Measurements from ENCODE around the gene TP53BP1. TPM values are rescaled to one million over a fixed set of nuclear protein-coding genes. Genes with fewer than 3 reads are reported as not detected.

Gene TP53BP1
- total and polyA plus RNA-seq, 4 donors, result 2.7 to 12.0 (median 7.3) TPM

DNA sequence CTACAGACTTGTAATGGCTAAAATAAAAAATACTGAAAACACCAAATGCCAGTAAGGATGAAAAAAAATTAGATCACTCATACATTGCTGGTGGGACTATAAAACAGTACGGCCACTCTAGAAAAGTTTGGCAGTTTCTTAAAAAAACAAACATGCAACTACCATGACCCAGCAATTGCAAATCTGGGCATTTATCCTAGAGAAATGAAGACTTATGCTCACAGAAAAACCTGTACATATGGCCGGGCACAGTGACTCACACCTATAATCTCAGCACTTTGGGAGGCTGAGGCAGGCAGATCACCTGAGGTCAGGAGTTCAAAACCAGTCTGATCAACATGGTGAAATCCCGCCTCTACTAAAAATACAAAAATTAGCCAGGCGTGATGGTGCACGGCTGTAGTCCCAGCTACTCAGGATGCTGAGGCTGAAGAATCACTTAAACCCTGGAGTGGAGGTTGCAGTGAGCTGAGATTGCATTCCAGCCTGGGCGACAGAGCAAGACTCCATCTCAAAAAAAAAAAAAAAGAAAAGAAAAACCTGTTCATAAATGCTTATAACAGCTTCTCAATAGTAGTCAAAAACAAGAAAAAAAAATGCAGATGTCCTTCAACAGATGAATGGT lies 5.6 kb downstream of the TP53BP1 start:
- no peak overlapping the region for H3K9ac ChIP-seq (ENCODE audit: low read depth in 1 of 2, low read length in 2 of 2)
- H3K27ac ChIP-seq (ENCODE audit: low read depth in 1 of 2, low read length in 2 of 2), result no peak overlapping the region
- 94% methylated on average over 6 of the region's 6 CpGs for WGBS
- peaks cover 0 to 3% (median 3%) of the 10 kb centered on the region in 4 donors for H3K36me3 ChIP-seq (ENCODE audit: control insufficient read depth in 4 of 4, insufficient read depth in 3 of 4, low read depth in 1 of 4, low read length in 3 of 4)
- no peak overlapping the region for H3K4me3 ChIP-seq (ENCODE audit: low read depth in 1 of 3, low read length in 3 of 3)
- no peaks in the 10 kb centered on the region for H3K27me3 ChIP-seq (ENCODE audit: control insufficient read depth in 4 of 4, insufficient read depth in 4 of 4, low read length in 3 of 4)
- TF ChIP-seq HNF4G (IDR thresholded peaks at IDR 0.05), result no peak
- TF ChIP-seq NR2F2 (IDR thresholded peaks at IDR 0.05), result no peak
- TF ChIP-seq RXRA (IDR thresholded peaks at IDR 0.05), result no peak
- TF ChIP-seq FOXA1 (IDR thresholded peaks at IDR 0.05), result no peak
- TF ChIP-seq, protein P1, sequence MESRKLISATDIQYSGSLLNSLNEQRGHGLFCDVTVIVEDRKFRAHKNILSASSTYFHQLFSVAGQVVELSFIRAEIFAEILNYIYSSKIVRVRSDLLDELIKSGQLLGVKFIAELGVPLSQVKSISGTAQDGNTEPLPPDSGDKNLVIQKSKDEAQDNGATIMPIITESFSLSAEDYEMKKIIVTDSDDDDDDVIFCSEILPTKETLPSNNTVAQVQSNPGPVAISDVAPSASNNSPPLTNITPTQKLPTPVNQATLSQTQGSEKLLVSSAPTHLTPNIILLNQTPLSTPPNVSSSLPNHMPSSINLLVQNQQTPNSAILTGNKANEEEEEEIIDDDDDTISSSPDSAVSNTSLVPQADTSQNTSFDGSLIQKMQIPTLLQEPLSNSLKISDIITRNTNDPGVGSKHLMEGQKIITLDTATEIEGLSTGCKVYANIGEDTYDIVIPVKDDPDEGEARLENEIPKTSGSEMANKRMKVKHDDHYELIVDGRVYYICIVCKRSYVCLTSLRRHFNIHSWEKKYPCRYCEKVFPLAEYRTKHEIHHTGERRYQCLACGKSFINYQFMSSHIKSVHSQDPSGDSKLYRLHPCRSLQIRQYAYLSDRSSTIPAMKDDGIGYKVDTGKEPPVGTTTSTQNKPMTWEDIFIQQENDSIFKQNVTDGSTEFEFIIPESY (IDR thresholded peaks at IDR 0.05), result no peak
- TF ChIP-seq GABPA (IDR thresholded peaks at IDR 0.05 in 1 of 2, conservative IDR thresholded peaks at IDR 0.05 in 1 of 2), result no peak
- TF ChIP-seq, protein P2, sequence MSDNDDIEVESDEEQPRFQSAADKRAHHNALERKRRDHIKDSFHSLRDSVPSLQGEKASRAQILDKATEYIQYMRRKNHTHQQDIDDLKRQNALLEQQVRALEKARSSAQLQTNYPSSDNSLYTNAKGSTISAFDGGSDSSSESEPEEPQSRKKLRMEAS (IDR thresholded peaks at IDR 0.05), result no peak
- TF ChIP-seq YY1 (IDR thresholded peaks at IDR 0.05), result no peak
- no peak for TF ChIP-seq TAF1 (conservative IDR thresholded peaks at IDR 0.05)
- no peak for TF ChIP-seq HNF4A (conservative IDR thresholded peaks at IDR 0.05)
- TF ChIP-seq, protein P3, sequence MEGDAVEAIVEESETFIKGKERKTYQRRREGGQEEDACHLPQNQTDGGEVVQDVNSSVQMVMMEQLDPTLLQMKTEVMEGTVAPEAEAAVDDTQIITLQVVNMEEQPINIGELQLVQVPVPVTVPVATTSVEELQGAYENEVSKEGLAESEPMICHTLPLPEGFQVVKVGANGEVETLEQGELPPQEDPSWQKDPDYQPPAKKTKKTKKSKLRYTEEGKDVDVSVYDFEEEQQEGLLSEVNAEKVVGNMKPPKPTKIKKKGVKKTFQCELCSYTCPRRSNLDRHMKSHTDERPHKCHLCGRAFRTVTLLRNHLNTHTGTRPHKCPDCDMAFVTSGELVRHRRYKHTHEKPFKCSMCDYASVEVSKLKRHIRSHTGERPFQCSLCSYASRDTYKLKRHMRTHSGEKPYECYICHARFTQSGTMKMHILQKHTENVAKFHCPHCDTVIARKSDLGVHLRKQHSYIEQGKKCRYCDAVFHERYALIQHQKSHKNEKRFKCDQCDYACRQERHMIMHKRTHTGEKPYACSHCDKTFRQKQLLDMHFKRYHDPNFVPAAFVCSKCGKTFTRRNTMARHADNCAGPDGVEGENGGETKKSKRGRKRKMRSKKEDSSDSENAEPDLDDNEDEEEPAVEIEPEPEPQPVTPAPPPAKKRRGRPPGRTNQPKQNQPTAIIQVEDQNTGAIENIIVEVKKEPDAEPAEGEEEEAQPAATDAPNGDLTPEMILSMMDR (IDR thresholded peaks at IDR 0.05; ENCODE audit: low read depth, low read length, missing input control), result no peak
- DNase-seq (ENCODE audit: low spot score), result no peak
- peaks cover 0 to 3% (median under 1%) of the 10 kb centered on the region in 4 donors for H3K4me1 ChIP-seq (ENCODE audit: control insufficient read depth in 4 of 4, insufficient read depth in 4 of 4, low read length in 3 of 4)
- no peaks in the 10 kb centered on the region for H3K9me3 ChIP-seq (ENCODE audit: control insufficient read depth in 4 of 4, low read length in 3 of 4)

DNA sequence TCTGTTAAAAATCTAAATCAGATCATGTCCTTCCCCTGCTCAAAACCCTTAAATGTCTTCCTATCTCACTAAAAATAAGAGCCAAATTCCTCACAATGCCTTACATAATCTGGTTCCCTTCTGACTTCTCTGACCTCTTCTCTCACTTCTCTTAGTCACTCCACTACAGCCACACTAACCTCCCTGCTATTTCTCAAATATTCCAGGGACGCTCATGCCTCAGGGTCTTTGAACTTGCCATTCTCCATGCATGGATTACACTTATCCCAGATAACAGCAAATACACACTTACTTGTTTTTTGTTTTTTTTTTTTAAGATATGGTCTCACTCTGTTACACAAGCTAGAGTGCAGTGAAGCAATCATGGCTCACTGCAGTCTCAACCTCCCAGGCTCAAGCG lies 8.5 kb downstream of the TP53BP1 start:
- H3K9ac ChIP-seq (ENCODE audit: low read depth in 1 of 2, low read length in 2 of 2), result no peak overlapping the region
- TF ChIP-seq HNF4A (conservative IDR thresholded peaks at IDR 0.05) (no peak), RAD21 (IDR thresholded peaks at IDR 0.05) (no peak), FOXA1 (IDR thresholded peaks at IDR 0.05) (no peak), RXRA (IDR thresholded peaks at IDR 0.05) (no peak), FOXA2 (IDR thresholded peaks at IDR 0.05) (no peak), TAF1 (conservative IDR thresholded peaks at IDR 0.05) (no peak), SP1 (IDR thresholded peaks at IDR 0.05) (no peak), NR2F2 (IDR thresholded peaks at IDR 0.05) (no peak), JUND (IDR thresholded peaks at IDR 0.05) (no peak), HNF4G (IDR thresholded peaks at IDR 0.05) (no peak), EGR1 (IDR thresholded peaks at IDR 0.05; ENCODE audit: low read depth in 2 of 2) (no peak), GABPA (IDR thresholded peaks at IDR 0.05 in 1 of 2, conservative IDR thresholded peaks at IDR 0.05 in 1 of 2) (no peak), YY1 (IDR thresholded peaks at IDR 0.05) (no peak)
- TF ChIP-seq, protein P4, sequence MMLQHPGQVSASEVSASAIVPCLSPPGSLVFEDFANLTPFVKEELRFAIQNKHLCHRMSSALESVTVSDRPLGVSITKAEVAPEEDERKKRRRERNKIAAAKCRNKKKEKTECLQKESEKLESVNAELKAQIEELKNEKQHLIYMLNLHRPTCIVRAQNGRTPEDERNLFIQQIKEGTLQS (IDR thresholded peaks at IDR 0.05), result no peak
- TF ChIP-seq, protein P3 (IDR thresholded peaks at IDR 0.05; ENCODE audit: low read depth, low read length, missing input control), result no peak
- TF ChIP-seq, protein P5, sequence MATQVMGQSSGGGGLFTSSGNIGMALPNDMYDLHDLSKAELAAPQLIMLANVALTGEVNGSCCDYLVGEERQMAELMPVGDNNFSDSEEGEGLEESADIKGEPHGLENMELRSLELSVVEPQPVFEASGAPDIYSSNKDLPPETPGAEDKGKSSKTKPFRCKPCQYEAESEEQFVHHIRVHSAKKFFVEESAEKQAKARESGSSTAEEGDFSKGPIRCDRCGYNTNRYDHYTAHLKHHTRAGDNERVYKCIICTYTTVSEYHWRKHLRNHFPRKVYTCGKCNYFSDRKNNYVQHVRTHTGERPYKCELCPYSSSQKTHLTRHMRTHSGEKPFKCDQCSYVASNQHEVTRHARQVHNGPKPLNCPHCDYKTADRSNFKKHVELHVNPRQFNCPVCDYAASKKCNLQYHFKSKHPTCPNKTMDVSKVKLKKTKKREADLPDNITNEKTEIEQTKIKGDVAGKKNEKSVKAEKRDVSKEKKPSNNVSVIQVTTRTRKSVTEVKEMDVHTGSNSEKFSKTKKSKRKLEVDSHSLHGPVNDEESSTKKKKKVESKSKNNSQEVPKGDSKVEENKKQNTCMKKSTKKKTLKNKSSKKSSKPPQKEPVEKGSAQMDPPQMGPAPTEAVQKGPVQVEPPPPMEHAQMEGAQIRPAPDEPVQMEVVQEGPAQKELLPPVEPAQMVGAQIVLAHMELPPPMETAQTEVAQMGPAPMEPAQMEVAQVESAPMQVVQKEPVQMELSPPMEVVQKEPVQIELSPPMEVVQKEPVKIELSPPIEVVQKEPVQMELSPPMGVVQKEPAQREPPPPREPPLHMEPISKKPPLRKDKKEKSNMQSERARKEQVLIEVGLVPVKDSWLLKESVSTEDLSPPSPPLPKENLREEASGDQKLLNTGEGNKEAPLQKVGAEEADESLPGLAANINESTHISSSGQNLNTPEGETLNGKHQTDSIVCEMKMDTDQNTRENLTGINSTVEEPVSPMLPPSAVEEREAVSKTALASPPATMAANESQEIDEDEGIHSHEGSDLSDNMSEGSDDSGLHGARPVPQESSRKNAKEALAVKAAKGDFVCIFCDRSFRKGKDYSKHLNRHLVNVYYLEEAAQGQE (IDR thresholded peaks at IDR 0.05), result no peak
- TF ChIP-seq, protein P1 (IDR thresholded peaks at IDR 0.05), result no peak
- TF ChIP-seq, protein P2 (IDR thresholded peaks at IDR 0.05), result no peak
- H3K4me3 ChIP-seq (ENCODE audit: low read depth in 1 of 3, low read length in 3 of 3), result no peak overlapping the region
- no peak for DNase-seq (ENCODE audit: low spot score)
- 93% methylated on average over 2 of the region's 2 CpGs for WGBS
- no peak overlapping the region for H3K27ac ChIP-seq (ENCODE audit: low read depth in 1 of 2, low read length in 2 of 2)
- no peaks in the 10 kb centered on the region for H3K9me3 ChIP-seq (ENCODE audit: control insufficient read depth in 4 of 4, low read length in 3 of 4)
- no peaks in the 10 kb centered on the region for H3K27me3 ChIP-seq (ENCODE audit: control insufficient read depth in 4 of 4, insufficient read depth in 4 of 4, low read length in 3 of 4)
- H3K36me3 ChIP-seq (ENCODE audit: control insufficient read depth in 4 of 4, insufficient read depth in 3 of 4, low read depth in 1 of 4, low read length in 3 of 4), result peaks cover 0 to 8% (median 3%) of the 10 kb centered on the region in 4 donors
- no peaks in the 10 kb centered on the region for H3K4me1 ChIP-seq (ENCODE audit: control insufficient read depth in 4 of 4, insufficient read depth in 4 of 4, low read length in 3 of 4)
